DOHH2 (cell line): ENCODE data around the gene LAP3.

Experiments
- EZH2phosphoT487 ChIP-seq: fragments of 200-600 bp; sonication (generic); IDR thresholded peaks from 2 replicates; pipeline ENCODE4 v1.6.1; 2017; ENCODE audit warnings: borderline replicate concordance, mild to moderate bottlenecking, antibody characterized with exemption, low read length, moderate library complexity, mixed read lengths
- TF ChIP-seq, protein P1 (sequence below): fragments of 200-600 bp; sonication (generic); IDR thresholded peaks from one replicate; pipeline ENCODE4 v1.5.1; 2014; ENCODE audit warnings: antibody characterized with exemption, mild to moderate bottlenecking, low read depth, low read length; ENCODE audit not compliant: poor library complexity, severe bottlenecking

DNA sequence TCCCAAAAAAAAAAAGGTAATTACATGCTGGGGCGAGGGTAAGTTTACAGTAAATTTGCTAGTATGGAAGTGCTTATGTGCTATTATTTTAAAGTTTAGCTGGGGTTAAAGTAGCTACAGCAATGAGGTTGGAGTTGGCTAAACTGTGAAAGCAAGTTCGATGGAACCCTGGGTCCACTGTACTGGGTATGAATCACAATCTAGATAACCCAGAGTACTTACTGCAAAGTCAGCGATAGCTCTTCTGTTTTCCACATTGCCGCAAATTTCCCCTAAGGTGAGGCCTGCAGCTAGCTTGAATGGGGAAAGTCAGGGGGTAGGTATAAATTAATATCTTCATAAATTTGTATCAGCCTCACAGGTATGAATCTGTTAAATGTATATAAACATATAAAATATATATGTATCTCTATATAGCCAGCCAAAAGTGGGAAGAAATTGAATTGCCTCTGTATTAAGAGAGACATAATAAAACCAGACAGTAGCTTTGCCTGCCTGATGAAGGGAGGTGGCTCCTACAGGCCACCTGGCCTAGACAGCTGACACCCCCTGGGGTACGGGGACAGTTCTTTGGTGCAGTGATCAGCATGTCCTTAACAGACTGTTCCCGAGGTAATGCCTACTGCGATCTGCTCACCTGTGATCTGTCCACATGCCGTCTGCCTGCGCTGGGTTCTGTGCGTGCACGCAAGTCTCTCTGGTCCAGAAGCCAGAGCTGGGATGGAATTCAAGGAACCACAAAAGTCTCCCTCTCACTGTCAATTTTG lies 31.4 kb upstream of the LAP3 start:
- TF ChIP-seq, protein P1, sequence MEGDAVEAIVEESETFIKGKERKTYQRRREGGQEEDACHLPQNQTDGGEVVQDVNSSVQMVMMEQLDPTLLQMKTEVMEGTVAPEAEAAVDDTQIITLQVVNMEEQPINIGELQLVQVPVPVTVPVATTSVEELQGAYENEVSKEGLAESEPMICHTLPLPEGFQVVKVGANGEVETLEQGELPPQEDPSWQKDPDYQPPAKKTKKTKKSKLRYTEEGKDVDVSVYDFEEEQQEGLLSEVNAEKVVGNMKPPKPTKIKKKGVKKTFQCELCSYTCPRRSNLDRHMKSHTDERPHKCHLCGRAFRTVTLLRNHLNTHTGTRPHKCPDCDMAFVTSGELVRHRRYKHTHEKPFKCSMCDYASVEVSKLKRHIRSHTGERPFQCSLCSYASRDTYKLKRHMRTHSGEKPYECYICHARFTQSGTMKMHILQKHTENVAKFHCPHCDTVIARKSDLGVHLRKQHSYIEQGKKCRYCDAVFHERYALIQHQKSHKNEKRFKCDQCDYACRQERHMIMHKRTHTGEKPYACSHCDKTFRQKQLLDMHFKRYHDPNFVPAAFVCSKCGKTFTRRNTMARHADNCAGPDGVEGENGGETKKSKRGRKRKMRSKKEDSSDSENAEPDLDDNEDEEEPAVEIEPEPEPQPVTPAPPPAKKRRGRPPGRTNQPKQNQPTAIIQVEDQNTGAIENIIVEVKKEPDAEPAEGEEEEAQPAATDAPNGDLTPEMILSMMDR = no peak
- no peak for TF ChIP-seq EZH2phosphoT487
